Effector memory CD4-positive, alpha-beta T cell (primary cell): ENCODE data around the gene CNIH4.

Experiments used
- DNase-seq, 3 donors: peaks; one replicate each; pipeline ENCODE4 v3.0.0-alpha.2; 2020
- H3K27ac ChIP-seq: 2 replicates; pipeline ENCODE4 v1.7.0; 2013; ENCODE audit warnings: mild to moderate bottlenecking, low read length, moderate library complexity; ENCODE audit not compliant: insufficient read depth, poor library complexity, severe bottlenecking
- H3K27me3 ChIP-seq: replicated peaks from 2 replicates; pipeline ENCODE4 v1.7.0; 2013; ENCODE audit warnings: mild to moderate bottlenecking, low read length; ENCODE audit not compliant: insufficient read depth, control insufficient read depth, poor library complexity, severe bottlenecking
- H3K36me3 ChIP-seq: 2 replicates; pipeline ENCODE4 v1.7.0; 2013; ENCODE audit warnings: mild to moderate bottlenecking, low read length, moderate library complexity; ENCODE audit not compliant: control insufficient read depth, insufficient read depth
- H3K4me1 ChIP-seq: 2 replicates; pipeline ENCODE4 v1.7.0; 2013; ENCODE audit warnings: low read length, mild to moderate bottlenecking; ENCODE audit not compliant: control insufficient read depth, insufficient read depth, poor library complexity, severe bottlenecking
- H3K4me3 ChIP-seq: 2 replicates; pipeline ENCODE4 v1.7.0; 2013; ENCODE audit warnings: low read length, low read depth, mild to moderate bottlenecking; ENCODE audit not compliant: insufficient read depth, poor library complexity, severe bottlenecking
- H3K9me3 ChIP-seq: 2 replicates; pipeline ENCODE4 v1.7.0; 2013; ENCODE audit warnings: mild to moderate bottlenecking, low read length, moderate library complexity; ENCODE audit not compliant: control insufficient read depth

Gene CNIH4

GRCh38 chr1:224392411-224393249 lies 36.0 kb downstream of the CNIH4 start:
- Histone ChIP-seq H3K9me3 (no peaks in the 10 kb centered on the region), H3K27me3 (no peaks in the 10 kb centered on the region), H3K36me3 (peaks cover 70% of the 10 kb centered on the region), H3K27ac (no peak overlapping the region), H3K4me1 (peaks cover 6% of the 10 kb centered on the region), H3K4me3 (no peak overlapping the region)
- no peak for DNase-seq

GRCh38 chr1:224393294-224393693 lies 36.6 kb downstream of the CNIH4 start:
- no peak for DNase-seq
- Histone ChIP-seq H3K4me3 (no peak overlapping the region), H3K27ac (no peak overlapping the region), H3K4me1 (no peaks in the 10 kb centered on the region), H3K9me3 (no peaks in the 10 kb centered on the region), H3K27me3 (no peaks in the 10 kb centered on the region), H3K36me3 (peaks cover 73% of the 10 kb centered on the region)

- peaks cover 69% of the 10 kb centered on the region for H3K36me3 ChIP-seq
- no peak overlapping the region for H3K4me3 ChIP-seq
- H3K27me3 ChIP-seq: no peaks in the 10 kb centered on the region
- no peak for DNase-seq
- no peaks in the 10 kb centered on the region for H3K4me1 ChIP-seq
- H3K27ac ChIP-seq: no peak overlapping the region
- H3K9me3 ChIP-seq: no peaks in the 10 kb centered on the region
Observed at GRCh38 chr1:224399887-224400286, 43.2 kb downstream of the CNIH4 start.

- H3K27ac ChIP-seq: no peak overlapping the region
- peaks cover 70% of the 10 kb centered on the region for H3K36me3 ChIP-seq
Observed at GRCh38 chr1:224402472-224403036, 45.9 kb downstream of the CNIH4 start.

GRCh38 chr1:224404916-224405603 lies 48.4 kb downstream of the CNIH4 start:
- no peak overlapping the region for H3K4me3 ChIP-seq
- H3K4me1 ChIP-seq: no peaks in the 10 kb centered on the region
- H3K36me3 ChIP-seq: peaks cover 71% of the 10 kb centered on the region
- no peak overlapping the region for H3K27ac ChIP-seq
- H3K27me3 ChIP-seq: no peaks in the 10 kb centered on the region
- DNase-seq: no peak
- no peaks in the 10 kb centered on the region for H3K9me3 ChIP-seq

More at GRCh38 chr1:224402472-224403036, 45.9 kb downstream of the CNIH4 start:
- Histone ChIP-seq H3K27me3 (no peaks in the 10 kb centered on the region), H3K4me3 (no peak overlapping the region), H3K4me1 (no peaks in the 10 kb centered on the region), H3K9me3 (no peaks in the 10 kb centered on the region)
- no peak for DNase-seq

GRCh38 chr1:224405604-224405970 lies 48.9 kb downstream of the CNIH4 start:
- H3K27me3 ChIP-seq: no peaks in the 10 kb centered on the region
- no peak for DNase-seq
- H3K9me3 ChIP-seq: no peaks in the 10 kb centered on the region
- no peak overlapping the region for H3K4me3 ChIP-seq
- H3K27ac ChIP-seq: no peak overlapping the region
- H3K36me3 ChIP-seq: peaks cover 73% of the 10 kb centered on the region
- H3K4me1 ChIP-seq: no peaks in the 10 kb centered on the region

GRCh38 chr1:224406216-224406615 lies 49.5 kb downstream of the CNIH4 start:
- Histone ChIP-seq H3K27me3 (no peaks in the 10 kb centered on the region), H3K36me3 (peaks cover 72% of the 10 kb centered on the region), H3K4me3 (no peak overlapping the region), H3K27ac (no peak overlapping the region), H3K9me3 (no peaks in the 10 kb centered on the region), H3K4me1 (no peaks in the 10 kb centered on the region)
- DNase-seq: no peak

GRCh38 chr1:224407571-224408293 lies 51.1 kb downstream of the CNIH4 start:
- Histone ChIP-seq H3K4me3 (no peak overlapping the region), H3K27ac (no peak overlapping the region), H3K9me3 (no peaks in the 10 kb centered on the region), H3K27me3 (no peaks in the 10 kb centered on the region), H3K36me3 (peaks cover 69% of the 10 kb centered on the region), H3K4me1 (no peaks in the 10 kb centered on the region)
- DNase-seq: no peak

GRCh38 chr1:224408294-224408590 lies 51.6 kb downstream of the CNIH4 start:
- Histone ChIP-seq H3K27ac (no peak overlapping the region), H3K4me1 (no peaks in the 10 kb centered on the region), H3K9me3 (no peaks in the 10 kb centered on the region), H3K36me3 (peaks cover 66% of the 10 kb centered on the region), H3K4me3 (no peak overlapping the region), H3K27me3 (no peaks in the 10 kb centered on the region)
- no peak for DNase-seq
